SK-N-SH (cell line): ENCODE results near the gene DPEP3.

ENCODE experiments used
- EZH2phosphoT487 ChIP-seq: fragments of 200-600 bp; sonication (generic); IDR thresholded peaks from 2 replicates; pipeline ENCODE4 v1.6.1; 2017; ENCODE audit warnings: low read depth, mixed run types, mild to moderate bottlenecking, antibody characterized with exemption, moderate library complexity, borderline replicate concordance
- NFIC ChIP-seq: IDR thresholded peaks from 2 replicates; pipeline ENCODE4 v1.4.0; 2012; ENCODE audit warnings: borderline replicate concordance
- TF ChIP-seq, protein P1 (sequence below): fragments of 200-600 bp; sonication (generic); IDR thresholded peaks from 2 replicates; pipeline ENCODE4 v1.6.1; 2017; ENCODE audit warnings: antibody characterized with exemption, mild to moderate bottlenecking, moderate library complexity

- TF ChIP-seq NFIC (no peak), EZH2phosphoT487 (no peak)
- TF ChIP-seq, protein P1, sequence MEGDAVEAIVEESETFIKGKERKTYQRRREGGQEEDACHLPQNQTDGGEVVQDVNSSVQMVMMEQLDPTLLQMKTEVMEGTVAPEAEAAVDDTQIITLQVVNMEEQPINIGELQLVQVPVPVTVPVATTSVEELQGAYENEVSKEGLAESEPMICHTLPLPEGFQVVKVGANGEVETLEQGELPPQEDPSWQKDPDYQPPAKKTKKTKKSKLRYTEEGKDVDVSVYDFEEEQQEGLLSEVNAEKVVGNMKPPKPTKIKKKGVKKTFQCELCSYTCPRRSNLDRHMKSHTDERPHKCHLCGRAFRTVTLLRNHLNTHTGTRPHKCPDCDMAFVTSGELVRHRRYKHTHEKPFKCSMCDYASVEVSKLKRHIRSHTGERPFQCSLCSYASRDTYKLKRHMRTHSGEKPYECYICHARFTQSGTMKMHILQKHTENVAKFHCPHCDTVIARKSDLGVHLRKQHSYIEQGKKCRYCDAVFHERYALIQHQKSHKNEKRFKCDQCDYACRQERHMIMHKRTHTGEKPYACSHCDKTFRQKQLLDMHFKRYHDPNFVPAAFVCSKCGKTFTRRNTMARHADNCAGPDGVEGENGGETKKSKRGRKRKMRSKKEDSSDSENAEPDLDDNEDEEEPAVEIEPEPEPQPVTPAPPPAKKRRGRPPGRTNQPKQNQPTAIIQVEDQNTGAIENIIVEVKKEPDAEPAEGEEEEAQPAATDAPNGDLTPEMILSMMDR: no peak
These were observed 20.2 kb upstream of the DPEP3 start for GRCh38 chr16:68000450-68000849.
